Measurements from ENCODE around the gene BRD1. TPM values are rescaled to one million over a fixed set of nuclear protein-coding genes. Genes with fewer than 3 reads are reported as not detected.

The BRD1 gene
- total and polyA plus RNA-seq, 2 experiments from 2014 or later: 12.3 to 33.8 TPM

GRCh38 chr22:49734882-49735281 lies 92.8 kb downstream of the BRD1 start:
- Mint-ChIP-seq H3K27me3 (ENCODE audit: insufficient read depth, low read depth, poor library complexity) (peaks cover 12% of the 10 kb centered on the region), H3K36me3 (ENCODE audit: low read depth) (peaks cover 9% of the 10 kb centered on the region; the same call in 1 of the 3 replicates), H3K4me1 (peaks cover 5% of the 10 kb centered on the region; the same call in 2 of the 3 replicates), H3K9me3 (peaks cover 33% of the 10 kb centered on the region), H3K4me3 (no peak overlapping the region), H3K27ac (no peak overlapping the region)
- ATAC-seq (peak; percentile 33; the same call in 1 of the 3 replicates), DNase-seq (ENCODE audit: low spot score) (no peak)
- TF ChIP-seq ZNF462 (CRISPR knock-in tag; IDR thresholded peaks at IDR 0.05): no peak
- H3K36me3 ChIP-seq (ENCODE audit: insufficient read depth): no peaks in the 10 kb centered on the region
- H3K27ac ChIP-seq (ENCODE audit: low read depth): no peak overlapping the region
- no peaks in the 10 kb centered on the region for H4K20me1 ChIP-seq (replicated peaks; ENCODE audit: insufficient read depth)
- no peak overlapping the region for H2AFZ ChIP-seq
- no peaks in the 10 kb centered on the region for H3F3A ChIP-seq (replicated peaks; ENCODE audit: low read depth)
- H3K4me1 ChIP-seq (ENCODE audit: insufficient read depth): no peaks in the 10 kb centered on the region
- no peaks in the 10 kb centered on the region for H3K9me2 ChIP-seq (ENCODE audit: insufficient read depth)
- no peak overlapping the region for H3K4me2 ChIP-seq
- no peaks in the 10 kb centered on the region for H3K79me2 ChIP-seq (replicated peaks; ENCODE audit: insufficient read depth)
- H3K4me3 ChIP-seq: no peak overlapping the region
- no peaks in the 10 kb centered on the region for H3K27me3 ChIP-seq (ENCODE audit: insufficient read depth)

GRCh38 chr22:49734390-49734789 lies 93.3 kb downstream of the BRD1 start:
- ATAC-seq: no peak
- TF ChIP-seq EZH2 (IDR thresholded peaks at IDR 0.05; ENCODE audit: low read depth, unreplicated experiment) (no peak), JUNB (IDR thresholded peaks at IDR 0.05; ENCODE audit: unreplicated experiment) (no peak), REST (IDR thresholded peaks at IDR 0.05; ENCODE audit: unreplicated experiment) (no peak), EZH2phosphoT487 (IDR thresholded peaks at IDR 0.05; ENCODE audit: unreplicated experiment) (no peak), POLR2AphosphoS5 (IDR thresholded peaks at IDR 0.05; ENCODE audit: low read depth) (no peak)

More at GRCh38 chr22:49734390-49734789, 93.3 kb downstream of the BRD1 start:
- H3K27me3 ChIP-seq (ENCODE audit: insufficient read depth): no peaks in the 10 kb centered on the region
- no peaks in the 10 kb centered on the region for H3K79me2 ChIP-seq (replicated peaks; ENCODE audit: insufficient read depth)
- DNase-seq (ENCODE audit: low spot score): no peak
- no peaks in the 10 kb centered on the region for H4K20me1 ChIP-seq (replicated peaks; ENCODE audit: insufficient read depth)
- H3K27me3 Mint-ChIP-seq (ENCODE audit: insufficient read depth, low read depth, poor library complexity): peaks cover 12% of the 10 kb centered on the region
- no peak overlapping the region for H2AFZ ChIP-seq
- H3K36me3 Mint-ChIP-seq (ENCODE audit: low read depth): 0 out of 3 replicates have a peak, but pooled peaks cover 4% of the 10 kb centered on the region
- H3K27ac Mint-ChIP-seq: no peak overlapping the region
- H3K27ac ChIP-seq (ENCODE audit: low read depth): no peak overlapping the region
- peaks cover 5% of the 10 kb centered on the region; the same call in 2 of the 3 replicates for H3K4me1 Mint-ChIP-seq
- no peaks in the 10 kb centered on the region for H3K36me3 ChIP-seq (ENCODE audit: insufficient read depth)
- H3K9me2 ChIP-seq (ENCODE audit: insufficient read depth): no peaks in the 10 kb centered on the region
- H3K4me3 ChIP-seq: no peak overlapping the region
- H3K4me1 ChIP-seq (ENCODE audit: insufficient read depth): no peaks in the 10 kb centered on the region
- H3F3A ChIP-seq (replicated peaks; ENCODE audit: low read depth): no peaks in the 10 kb centered on the region
- peaks cover 29% of the 10 kb centered on the region for H3K9me3 Mint-ChIP-seq
- no peak overlapping the region for H3K4me2 ChIP-seq
- no peak overlapping the region for H3K4me3 Mint-ChIP-seq

Measured in GM23338 (cell line).